Astrocyte of the cerebellum (primary cell): ENCODE results near the gene FGR.

Experiments used
- DNase-seq: peaks from one replicate; pipeline ENCODE4 v3.0.0-alpha.2; 2011; ENCODE audit warnings: low read depth
- H3K4me3 ChIP-seq: 2 replicates; pipeline ENCODE4 v1.5.1; 2011; ENCODE audit warnings: mild to moderate bottlenecking, low read depth, low read length, moderate library complexity
- in situ Hi-C: cut with HindIII; loops from 2 replicates; pipeline ENCODE4 v1.10.0; 2017; ENCODE audit warnings: low sequenced_read_pairs
- TF ChIP-seq, protein P1 (sequence below): IDR thresholded peaks from 2 replicates; pipeline ENCODE4 v1.5.1; 2012; ENCODE audit warnings: low read length, low read depth, moderate library complexity, mild to moderate bottlenecking; ENCODE audit errors: missing control alignments

FGR gene

GRCh38 chr1:27665016-27665651 lies 30.1 kb upstream of the FGR start:
- DNase-seq: no peak
- H3K4me3 ChIP-seq: no peak overlapping the region
- TF ChIP-seq, protein P1, sequence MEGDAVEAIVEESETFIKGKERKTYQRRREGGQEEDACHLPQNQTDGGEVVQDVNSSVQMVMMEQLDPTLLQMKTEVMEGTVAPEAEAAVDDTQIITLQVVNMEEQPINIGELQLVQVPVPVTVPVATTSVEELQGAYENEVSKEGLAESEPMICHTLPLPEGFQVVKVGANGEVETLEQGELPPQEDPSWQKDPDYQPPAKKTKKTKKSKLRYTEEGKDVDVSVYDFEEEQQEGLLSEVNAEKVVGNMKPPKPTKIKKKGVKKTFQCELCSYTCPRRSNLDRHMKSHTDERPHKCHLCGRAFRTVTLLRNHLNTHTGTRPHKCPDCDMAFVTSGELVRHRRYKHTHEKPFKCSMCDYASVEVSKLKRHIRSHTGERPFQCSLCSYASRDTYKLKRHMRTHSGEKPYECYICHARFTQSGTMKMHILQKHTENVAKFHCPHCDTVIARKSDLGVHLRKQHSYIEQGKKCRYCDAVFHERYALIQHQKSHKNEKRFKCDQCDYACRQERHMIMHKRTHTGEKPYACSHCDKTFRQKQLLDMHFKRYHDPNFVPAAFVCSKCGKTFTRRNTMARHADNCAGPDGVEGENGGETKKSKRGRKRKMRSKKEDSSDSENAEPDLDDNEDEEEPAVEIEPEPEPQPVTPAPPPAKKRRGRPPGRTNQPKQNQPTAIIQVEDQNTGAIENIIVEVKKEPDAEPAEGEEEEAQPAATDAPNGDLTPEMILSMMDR: no peak
- in situ Hi-C loops: no loop called here

DNA sequence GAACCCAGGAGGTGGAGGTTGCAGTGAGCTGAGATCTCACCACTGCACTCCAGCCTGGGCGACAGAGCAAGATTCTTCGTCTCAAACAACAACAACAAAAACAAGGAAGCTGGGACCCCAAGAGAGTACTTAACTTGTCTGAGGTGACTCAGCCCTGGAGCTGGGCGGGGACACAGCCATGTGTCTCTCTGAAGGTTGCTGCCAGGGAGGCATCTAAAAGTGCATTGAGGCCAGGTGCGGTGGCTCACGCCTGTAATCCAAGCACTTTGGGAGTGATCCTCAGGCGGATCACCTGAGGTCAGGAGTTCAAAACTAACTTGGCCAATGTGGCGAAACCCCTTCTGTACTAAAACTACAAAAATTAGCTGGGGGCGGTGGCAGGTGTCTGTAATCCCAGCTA lies 29.3 kb upstream of the FGR start:
- no peak for DNase-seq
- in situ Hi-C loops: no loop called here
- TF ChIP-seq, protein P1: no peak
- H3K4me3 ChIP-seq: no peak overlapping the region

GRCh38 chr1:27662707-27663393 lies 27.9 kb upstream of the FGR start:
- in situ Hi-C loops: no loop called here
- TF ChIP-seq, protein P1: peak; percentile 85
- peak; percentile 55 for DNase-seq
- H3K4me3 ChIP-seq: no peak overlapping the region

- no peak overlapping the region for H3K4me3 ChIP-seq
- no peak for DNase-seq
- TF ChIP-seq, protein P1: no peak
- in situ Hi-C loops: no loop called here
Measured at GRCh38 chr1:27662261-27662660, 27.3 kb upstream of the FGR start.

- no peak overlapping the region for H3K4me3 ChIP-seq
- DNase-seq: no peak
- in situ Hi-C loops: no loop called here
- TF ChIP-seq, protein P1: no peak
Measured at GRCh38 chr1:27661412-27662075, 26.6 kb upstream of the FGR start.

DNA sequence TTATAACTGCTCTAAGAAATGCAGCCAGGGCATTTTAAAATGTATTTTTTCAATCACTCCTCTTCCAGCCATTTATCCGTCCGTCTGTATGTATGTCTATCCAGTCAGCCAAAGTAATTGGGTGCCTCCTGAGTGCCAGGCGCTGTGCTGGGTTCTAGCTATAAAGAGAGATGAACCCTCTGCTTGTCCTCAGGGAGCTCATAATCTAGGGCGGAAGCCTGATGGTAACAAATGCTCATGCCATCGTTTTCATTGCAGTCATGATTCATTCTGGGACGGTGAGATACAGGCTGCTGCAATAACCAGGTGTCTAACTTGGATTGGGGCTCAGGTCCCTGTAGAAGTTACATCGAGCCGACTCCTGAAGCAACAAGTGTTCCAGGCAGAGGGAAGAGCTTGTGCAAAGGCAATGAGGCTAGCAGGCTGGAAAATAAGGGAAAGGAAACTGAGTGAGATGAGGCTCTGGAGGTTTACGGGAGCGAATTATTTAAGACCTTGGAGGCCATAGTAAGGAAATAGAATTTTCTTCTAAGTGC lies 25.4 kb upstream of the FGR start:
- peak overlapping the region; percentile 35 for H3K4me3 ChIP-seq
- in situ Hi-C loops: no loop called here
- TF ChIP-seq, protein P1: no peak
- DNase-seq: no peak
